Endothelial cell of umbilical vein (primary cell): ENCODE results near the gene MTG2. TPM values are rescaled to one million over a fixed set of nuclear protein-coding genes. Genes with fewer than 3 reads are reported as not detected.

ENCODE experiments used
- BruUV-seq: library from RNA; stranded (reverse); fragments of 400-500 nt; replicated peaks from 2 replicates; lab custom pipeline; 2021; lab: Mats Ljungman, UMichigan
- CTCF ChIA-PET: fragments of 300-600, 350-600 bp; sonication (Branson Sonifier 250); formaldehyde crosslinking; loops from one replicate; lab custom pipeline; 2021; ENCODE audit warnings: antibody characterized with exemption, inconsistent platforms; lab: Charles Lee
- POLR2A ChIA-PET: fragments of 300-600, 350-600 bp; sonication (Branson Sonifier 250); formaldehyde crosslinking; loops from one replicate; lab custom pipeline; 2021; ENCODE audit warnings: antibody characterized with exemption, inconsistent platforms; lab: Charles Lee
- DNase-seq: peaks from one replicate; pipeline ENCODE4 v3.0.0-alpha.2; 2011; ENCODE audit warnings: low read depth, low spot score
- FAIRE-seq: peaks from 2 replicates; lab custom pipeline; 2011; peaks lifted over from hg19 to GRCh38; lab: Jason Lieb, UNC
- H2AFZ ChIP-seq: 2 replicates; pipeline ENCODE4 v1.6.0; 2012; ENCODE audit warnings: low read depth, low read length, control low read depth, inconsistent platforms
- H3K27ac ChIP-seq: 2 replicates; pipeline ENCODE4 v1.5.1; 2011; ENCODE audit warnings: low read depth, mild to moderate bottlenecking, control low read depth, low read length, moderate library complexity; ENCODE audit not compliant: insufficient read depth
- H3K27me3 ChIP-seq, 2 experiments: 2 replicates each; pipeline versions ENCODE4 v1.6.0 to v1.6.1; 2011; ENCODE audit warnings: low read length in 2 of 2, mixed read lengths in 1 of 2; ENCODE audit not compliant: control insufficient read depth in 2 of 2, insufficient read depth in 2 of 2
- H3K36me3 ChIP-seq, 2 experiments: 2 replicates in 1 of 2; 3 replicates in 1 of 2; pipeline ENCODE4 v1.5.1; 2011; ENCODE audit warnings: low read length in 2 of 2, mild to moderate bottlenecking in 1 of 2, moderate library complexity in 1 of 2; ENCODE audit not compliant: control insufficient read depth in 2 of 2, insufficient read depth in 2 of 2; ENCODE audit errors: extremely low read depth in 1 of 2
- H3K4me1 ChIP-seq: 3 replicates; pipeline ENCODE4 v1.5.1; 2011; ENCODE audit warnings: mild to moderate bottlenecking, low read length; ENCODE audit not compliant: control insufficient read depth, insufficient read depth; ENCODE audit errors: extremely low read depth
- H3K4me2 ChIP-seq: 2 replicates; pipeline ENCODE4 v1.6.1; 2011; ENCODE audit warnings: low read length, control low read depth, mixed read lengths; ENCODE audit not compliant: insufficient read depth
- H3K4me3 ChIP-seq, 3 experiments: fragments of 200-600 bp in 1 of 3; sonication (generic), shearing (Covaris generic) in 1 of 3; replicated peaks in 1 of 3; 2 replicates each; pipeline ENCODE4 v1.5.1; 2011 to 2016; ENCODE audit warnings: control low read depth in 3 of 3, low read length in 3 of 3, mild to moderate bottlenecking in 2 of 3, inconsistent platforms in 1 of 3, low read depth in 1 of 3, moderate library complexity in 1 of 3; ENCODE audit not compliant: insufficient read depth in 1 of 3
- H3K79me2 ChIP-seq: 2 replicates; pipeline ENCODE4 v1.6.0; 2012; ENCODE audit warnings: low read length, inconsistent platforms; ENCODE audit not compliant: control insufficient read depth, insufficient read depth
- H3K9ac ChIP-seq: replicated peaks from 2 replicates; pipeline ENCODE3; 2011; ENCODE audit warnings: low read length, control low read depth; ENCODE audit not compliant: insufficient read depth; ENCODE audit errors: extremely low read depth
- H3K9me1 ChIP-seq: replicated peaks from 3 replicates; pipeline ENCODE4 v1.6.0; 2011; ENCODE audit warnings: mild to moderate bottlenecking, low read length; ENCODE audit not compliant: control insufficient read depth, insufficient read depth; ENCODE audit errors: extremely low read depth
- H3K9me3 ChIP-seq: replicated peaks from 2 replicates; pipeline ENCODE4 v1.5.1; 2012; ENCODE audit warnings: low read length, inconsistent platforms; ENCODE audit not compliant: control insufficient read depth, insufficient read depth
- H4K20me1 ChIP-seq: replicated peaks from 2 replicates; pipeline ENCODE3; 2011; ENCODE audit warnings: mild to moderate bottlenecking, low read length; ENCODE audit not compliant: control insufficient read depth, insufficient read depth; ENCODE audit errors: extremely low read depth
- EZH2 ChIP-seq: IDR thresholded peaks from 2 replicates; pipeline ENCODE4 v1.6.1; 2012; ENCODE audit warnings: borderline replicate concordance, low read depth, mild to moderate bottlenecking, moderate library complexity, low read length, inconsistent platforms; ENCODE audit not compliant: severe bottlenecking
- FOS ChIP-seq: IDR thresholded peaks from 2 replicates; pipeline ENCODE4 v1.6.1; 2011; ENCODE audit warnings: mild to moderate bottlenecking, low read length, moderate library complexity, borderline replicate concordance; ENCODE audit not compliant: insufficient read depth
- GATA2 ChIP-seq: IDR thresholded peaks from 2 replicates; pipeline ENCODE4 v1.7.0; 2011; ENCODE audit warnings: low read depth, mild to moderate bottlenecking, moderate library complexity, mixed read lengths, low read length; ENCODE audit not compliant: insufficient read length, insufficient read depth
- JUN ChIP-seq: IDR thresholded peaks from 2 replicates; pipeline ENCODE4 v1.6.1; 2011; ENCODE audit warnings: borderline replicate concordance, low read depth; ENCODE audit not compliant: insufficient read length, insufficient read depth
- MYC ChIP-seq: IDR thresholded peaks from one replicate; pipeline ENCODE4 v1.6.1; 2011; ENCODE audit warnings: mild to moderate bottlenecking, low read depth, low read length
- POLR2A ChIP-seq: IDR thresholded peaks from 2 replicates; pipeline ENCODE4 v1.6.1; 2012; ENCODE audit warnings: low read depth, mild to moderate bottlenecking, control low read depth, low read length
- POLR2AphosphoS5 ChIP-seq: IDR thresholded peaks from 2 replicates; pipeline ENCODE4 v1.6.1; 2012; ENCODE audit warnings: low read depth, mild to moderate bottlenecking, control low read depth, low read length, moderate library complexity; ENCODE audit not compliant: insufficient read depth
- dilution Hi-C: fragments of 300-500 bp; cut with MboI; formaldehyde crosslinking; loops from one replicate; pipeline ENCODE4 v1.15.0; 2019; ENCODE audit warnings: low sequenced_read_pairs; ENCODE audit not compliant: extremely low pct_ligation_motif_present
- intact Hi-C: fragments of 100-400 bp; cut with micrococcal nuclease; formaldehyde crosslinking; loops from one replicate; pipeline ENCODE4 v1.10.0; 2022
- polyA plus RNA-seq, 4 experiments: library from polyadenylated mRNA; depleted of rRNA in 3 of 4; stranded (reverse) in 3 of 4; unstranded in 1 of 4; fragments of >200 nt; gene quantifications; 2 replicates each; pipeline versions ENCODE4 v1.2.1 to v1.2.3, GENCODE V29; 2011 to 2012; ENCODE audit warnings: missing spikeins in 1 of 4
- total RNA-seq: library from RNA; stranded (reverse); gene quantifications from 2 replicates; pipeline ENCODE4 v1.2.3, GENCODE V29; 2021
- TF ChIP-seq, protein P1 (sequence below): IDR thresholded peaks from 2 replicates; pipeline ENCODE4 v1.6.1; 2011; ENCODE audit not compliant: insufficient read depth, insufficient read length
- TF ChIP-seq, protein P2 (sequence below), 2 donors: IDR thresholded peaks; 1 replicate in 1 of 2; 2 replicates in 1 of 2; pipeline ENCODE4 v1.5.1; 2011; ENCODE audit warnings: low read length in 2 of 2, mild to moderate bottlenecking in 2 of 2, moderate library complexity in 2 of 2, control low read depth in 1 of 2, inconsistent platforms in 1 of 2, low read depth in 1 of 2; ENCODE audit not compliant: insufficient read depth in 1 of 2; ENCODE audit errors: extremely low read depth in 1 of 2

MTG2 gene
- total and polyA plus RNA-seq, 2 donors (not counting 3 experiments of a cell fraction or from before 2014, with no cell fraction given) = 19.9 to 31.6 TPM

DNA sequence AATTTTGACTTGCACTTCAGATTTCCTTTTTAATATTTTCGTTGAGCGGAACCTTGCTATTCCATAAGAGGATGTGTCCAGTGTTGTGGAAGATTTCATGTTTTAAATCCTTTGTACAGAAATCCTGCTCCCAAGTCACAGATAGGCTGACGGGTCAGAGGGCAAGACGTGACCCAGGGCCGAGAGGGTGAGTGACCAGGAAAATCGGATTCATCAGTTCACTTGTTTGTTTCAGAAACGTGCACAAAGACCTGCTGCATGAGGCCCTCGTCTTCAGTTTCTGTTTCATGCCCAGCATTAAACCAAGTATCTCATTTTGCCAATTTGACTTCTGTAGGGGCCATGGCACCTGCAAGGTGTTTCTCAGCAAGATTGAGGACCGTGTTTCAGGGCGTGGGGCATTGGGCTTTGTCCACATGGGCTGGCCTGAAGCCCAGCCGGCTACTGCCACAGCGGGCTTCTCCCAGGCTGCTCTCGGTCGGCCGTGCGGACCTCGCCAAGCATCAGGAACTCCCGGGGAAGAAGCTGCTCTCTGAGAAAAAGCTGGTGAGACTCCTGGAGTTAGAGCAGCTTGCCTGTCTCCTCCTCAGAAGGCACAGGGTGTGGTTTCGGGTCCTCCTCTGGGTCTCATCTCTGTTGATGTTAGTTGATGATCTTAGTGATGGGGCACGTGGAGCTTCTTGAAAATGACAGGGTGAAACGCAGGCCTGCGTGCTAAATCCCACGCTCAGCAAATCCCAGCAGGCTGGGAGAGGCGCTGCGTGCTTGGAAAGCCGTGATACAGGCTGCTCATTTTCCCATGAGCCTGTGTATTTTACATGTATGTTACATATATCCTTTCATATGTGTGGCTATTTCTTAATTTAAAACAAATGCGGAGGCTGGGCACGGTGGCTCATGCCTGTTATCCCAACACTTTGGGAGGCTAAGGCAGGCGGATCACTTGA is 10.5 kb downstream of the MTG2 start:
- CTCF ChIA-PET = interaction anchor here (1.4 kb wide), 1 partner anchor 182 kb away, joined by 4 read pairs; no protein-coding TSS in a partner anchor
- H2AFZ ChIP-seq = no peak overlapping the region
- peaks cover 2 to 17% of the 10 kb centered on the region in 2 experiments for H3K36me3 ChIP-seq
- intact Hi-C loops = no loop called here
- H3K4me1 ChIP-seq = no peaks in the 10 kb centered on the region
- H3K9ac ChIP-seq = no peak overlapping the region
- H3K9me3 ChIP-seq = no peaks in the 10 kb centered on the region
- FAIRE-seq (no peak), DNase-seq (no peak)
- POLR2A ChIA-PET = no interaction called here
- dilution Hi-C loops = no loop called here
- H3K4me3 ChIP-seq = no peak overlapping the region
- no peaks in the 10 kb centered on the region for H4K20me1 ChIP-seq
- no peaks in the 10 kb centered on the region for H3K9me1 ChIP-seq
- TF ChIP-seq, protein P1, sequence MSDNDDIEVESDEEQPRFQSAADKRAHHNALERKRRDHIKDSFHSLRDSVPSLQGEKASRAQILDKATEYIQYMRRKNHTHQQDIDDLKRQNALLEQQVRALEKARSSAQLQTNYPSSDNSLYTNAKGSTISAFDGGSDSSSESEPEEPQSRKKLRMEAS = no peak
- TF ChIP-seq EZH2 (no peak), MYC (no peak), FOS (no peak), JUN (no peak), GATA2 (no peak), POLR2AphosphoS5 (no peak), POLR2A (no peak)
- TF ChIP-seq, protein P2, sequence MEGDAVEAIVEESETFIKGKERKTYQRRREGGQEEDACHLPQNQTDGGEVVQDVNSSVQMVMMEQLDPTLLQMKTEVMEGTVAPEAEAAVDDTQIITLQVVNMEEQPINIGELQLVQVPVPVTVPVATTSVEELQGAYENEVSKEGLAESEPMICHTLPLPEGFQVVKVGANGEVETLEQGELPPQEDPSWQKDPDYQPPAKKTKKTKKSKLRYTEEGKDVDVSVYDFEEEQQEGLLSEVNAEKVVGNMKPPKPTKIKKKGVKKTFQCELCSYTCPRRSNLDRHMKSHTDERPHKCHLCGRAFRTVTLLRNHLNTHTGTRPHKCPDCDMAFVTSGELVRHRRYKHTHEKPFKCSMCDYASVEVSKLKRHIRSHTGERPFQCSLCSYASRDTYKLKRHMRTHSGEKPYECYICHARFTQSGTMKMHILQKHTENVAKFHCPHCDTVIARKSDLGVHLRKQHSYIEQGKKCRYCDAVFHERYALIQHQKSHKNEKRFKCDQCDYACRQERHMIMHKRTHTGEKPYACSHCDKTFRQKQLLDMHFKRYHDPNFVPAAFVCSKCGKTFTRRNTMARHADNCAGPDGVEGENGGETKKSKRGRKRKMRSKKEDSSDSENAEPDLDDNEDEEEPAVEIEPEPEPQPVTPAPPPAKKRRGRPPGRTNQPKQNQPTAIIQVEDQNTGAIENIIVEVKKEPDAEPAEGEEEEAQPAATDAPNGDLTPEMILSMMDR (IDR thresholded peaks at IDR 0.05; ENCODE audit: extremely low read depth in 1 of 2, insufficient read depth in 1 of 2, low read depth in 1 of 2, low read length in 2 of 2) = no peak
- H3K4me2 ChIP-seq = no peak overlapping the region
- H3K27ac ChIP-seq = no peak overlapping the region
- H3K79me2 ChIP-seq = peaks cover 4% of the 10 kb centered on the region
- no TSS peak for BruUV-seq
- no peaks in the 10 kb centered on the region for H3K27me3 ChIP-seq
